ENCODE data around the gene CD101. TPM values are rescaled to one million over a fixed set of nuclear protein-coding genes. Genes with fewer than 3 reads are reported as not detected.
"Not testable (repeated sequence)": the region's sequence is repeated elsewhere in the genome, so short reads cannot be mapped to it uniquely, and the experiment has no call there.

CD101 gene
- polyA plus RNA-seq, 1 experiment: 0.02 TPM

DNA sequence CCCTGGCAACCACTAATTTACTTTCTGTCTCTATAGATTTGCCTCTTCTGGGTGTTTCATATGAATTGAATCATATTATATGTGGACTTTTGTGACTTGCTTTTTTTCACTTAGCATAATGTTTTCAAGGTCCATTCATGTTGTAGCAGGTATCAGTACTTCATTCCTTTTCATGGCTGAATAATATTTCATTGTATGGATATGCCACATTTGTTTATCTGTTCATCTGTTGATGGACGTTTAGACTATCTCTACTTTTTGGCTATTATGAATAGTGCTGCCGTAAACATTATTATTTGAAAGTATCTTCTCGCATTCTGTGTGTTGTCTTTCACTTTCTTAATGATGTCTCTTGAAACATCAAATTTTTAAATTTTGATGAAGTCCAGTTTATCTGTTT lies 32.8 kb upstream of the CD101 start:
- CTCF ChIA-PET: no interaction called here
- POLR2A ChIA-PET: no interaction called here
- TF ChIP-seq, protein P1, sequence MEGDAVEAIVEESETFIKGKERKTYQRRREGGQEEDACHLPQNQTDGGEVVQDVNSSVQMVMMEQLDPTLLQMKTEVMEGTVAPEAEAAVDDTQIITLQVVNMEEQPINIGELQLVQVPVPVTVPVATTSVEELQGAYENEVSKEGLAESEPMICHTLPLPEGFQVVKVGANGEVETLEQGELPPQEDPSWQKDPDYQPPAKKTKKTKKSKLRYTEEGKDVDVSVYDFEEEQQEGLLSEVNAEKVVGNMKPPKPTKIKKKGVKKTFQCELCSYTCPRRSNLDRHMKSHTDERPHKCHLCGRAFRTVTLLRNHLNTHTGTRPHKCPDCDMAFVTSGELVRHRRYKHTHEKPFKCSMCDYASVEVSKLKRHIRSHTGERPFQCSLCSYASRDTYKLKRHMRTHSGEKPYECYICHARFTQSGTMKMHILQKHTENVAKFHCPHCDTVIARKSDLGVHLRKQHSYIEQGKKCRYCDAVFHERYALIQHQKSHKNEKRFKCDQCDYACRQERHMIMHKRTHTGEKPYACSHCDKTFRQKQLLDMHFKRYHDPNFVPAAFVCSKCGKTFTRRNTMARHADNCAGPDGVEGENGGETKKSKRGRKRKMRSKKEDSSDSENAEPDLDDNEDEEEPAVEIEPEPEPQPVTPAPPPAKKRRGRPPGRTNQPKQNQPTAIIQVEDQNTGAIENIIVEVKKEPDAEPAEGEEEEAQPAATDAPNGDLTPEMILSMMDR (IDR thresholded peaks at IDR 0.05; ENCODE audit: low read depth, low read length): no peak

DNA sequence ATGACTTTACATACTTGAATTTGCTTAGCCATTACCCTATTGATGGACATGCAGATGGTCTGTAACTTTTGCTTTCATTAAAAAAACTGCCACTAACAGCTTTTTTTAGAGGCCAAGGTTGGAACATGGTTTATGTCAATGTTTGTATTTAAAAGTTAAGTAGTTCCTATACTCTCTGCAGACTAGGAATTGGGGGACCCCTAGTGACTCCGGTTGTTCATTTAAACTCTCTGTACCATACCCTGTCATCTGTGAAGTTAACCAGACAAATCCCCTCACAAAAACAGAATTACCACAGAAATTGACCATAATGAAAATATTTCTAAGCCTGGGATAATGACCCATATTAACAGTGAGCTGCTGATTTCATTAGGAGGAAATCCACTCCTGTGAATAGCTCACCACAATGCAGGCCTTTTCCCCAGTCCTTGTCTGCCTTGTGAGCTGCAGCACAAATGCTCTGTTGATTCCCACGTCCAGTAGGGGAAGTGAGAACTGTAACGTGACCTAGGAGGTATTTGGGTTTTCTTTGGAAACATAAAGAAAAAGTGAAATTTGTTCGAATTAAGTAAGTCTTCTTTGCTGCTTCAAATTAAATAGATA lies 30.2 kb upstream of the CD101 start:
- TF ChIP-seq, protein P1 (IDR thresholded peaks at IDR 0.05; ENCODE audit: low read depth, low read length): no peak
- no peak overlapping the region for H3K4me3 ChIP-seq (ENCODE audit: low read depth, low read length)
- H3K27ac ChIP-seq (ENCODE audit: low read depth, low read length): no peak overlapping the region
- H3K9me3 ChIP-seq (ENCODE audit: control insufficient read depth, insufficient read depth, low read length): no peaks in the 10 kb centered on the region
- ChIA-PET CTCF (no interaction called here), POLR2A (no interaction called here)
- no peaks in the 10 kb centered on the region for H3K27me3 ChIP-seq (ENCODE audit: control insufficient read depth, insufficient read depth, low read length)
- no peak for DNase-seq (ENCODE audit: low read depth, low spot score)

More for the DNA sequence above, 32.8 kb upstream of the CD101 start:
- no peak overlapping the region for H3K4me3 ChIP-seq (ENCODE audit: low read depth, low read length)
- no peaks in the 10 kb centered on the region for H3K9me3 ChIP-seq (ENCODE audit: control insufficient read depth, insufficient read depth, low read length)
- H3K27me3 ChIP-seq (ENCODE audit: control insufficient read depth, insufficient read depth, low read length): no peaks in the 10 kb centered on the region
- no peak overlapping the region for H3K27ac ChIP-seq (ENCODE audit: low read depth, low read length)
- no peak for DNase-seq (ENCODE audit: low read depth, low spot score)

GRCh38 chr1:116971965-116972673 lies 29.4 kb upstream of the CD101 start:
- no peak for DNase-seq (ENCODE audit: low read depth, low spot score)
- Histone ChIP-seq H3K4me3 (ENCODE audit: low read depth, low read length) (no peak overlapping the region), H3K27ac (ENCODE audit: low read depth, low read length) (no peak overlapping the region), H3K27me3 (ENCODE audit: control insufficient read depth, insufficient read depth, low read length) (no peaks in the 10 kb centered on the region), H3K9me3 (ENCODE audit: control insufficient read depth, insufficient read depth, low read length) (no peaks in the 10 kb centered on the region)
- POLR2A ChIA-PET: no interaction called here
- TF ChIP-seq, protein P1 (IDR thresholded peaks at IDR 0.05; ENCODE audit: low read depth, low read length): no peak
- CTCF ChIA-PET: no interaction called here

GRCh38 chr1:116972674-116973030 lies 28.9 kb upstream of the CD101 start:
- no peaks in the 10 kb centered on the region for H3K27me3 ChIP-seq (ENCODE audit: control insufficient read depth, insufficient read depth, low read length)
- no peak overlapping the region for H3K4me3 ChIP-seq (ENCODE audit: low read depth, low read length)
- CTCF ChIA-PET: interaction anchor here (0.6 kb wide), 1 partner anchor 156 kb away, joined by 3 read pairs; no protein-coding TSS in a partner anchor
- no peaks in the 10 kb centered on the region for H3K9me3 ChIP-seq (ENCODE audit: control insufficient read depth, insufficient read depth, low read length)
- no peak overlapping the region for H3K27ac ChIP-seq (ENCODE audit: low read depth, low read length)
- POLR2A ChIA-PET: no interaction called here
- no peak for DNase-seq (ENCODE audit: low read depth, low spot score)
- TF ChIP-seq, protein P1 (IDR thresholded peaks at IDR 0.05; ENCODE audit: low read depth, low read length): no peak

- H3K9me3 ChIP-seq (ENCODE audit: control insufficient read depth, insufficient read depth, low read length); H3K27ac ChIP-seq (ENCODE audit: low read depth, low read length); H3K4me3 ChIP-seq (ENCODE audit: low read depth, low read length); POLR2A ChIA-PET; H3K27me3 ChIP-seq (ENCODE audit: control insufficient read depth, insufficient read depth, low read length); CTCF ChIA-PET; DNase-seq (ENCODE audit: low read depth, low spot score): not testable (repeated sequence)
Measured at GRCh38 chr1:116980309-116980708, 21.3 kb upstream of the CD101 start.
